GM15510 (cell line): ENCODE data around the gene ZBTB7C.

Experiments used
- POLR2A ChIP-seq: IDR thresholded peaks from 3 replicates; pipeline ENCODE4 v1.6.1; 2011; ENCODE audit warnings: borderline replicate concordance; ENCODE audit not compliant: insufficient read length; ENCODE audit errors: extremely low read depth

ZBTB7C gene

GRCh38 chr18:48202350-48203260 lies 206.6 kb downstream of the ZBTB7C start:
- no peak for TF ChIP-seq POLR2A

GRCh38 chr18:48202006-48202348 lies 207.2 kb downstream of the ZBTB7C start:
- TF ChIP-seq POLR2A = no peak

GRCh38 chr18:48201337-48202005 lies 207.7 kb downstream of the ZBTB7C start:
- TF ChIP-seq POLR2A = no peak

- TF ChIP-seq POLR2A = no peak
Observed at GRCh38 chr18:48200631-48201336, 208.4 kb downstream of the ZBTB7C start.

- TF ChIP-seq POLR2A = no peak
Observed at GRCh38 chr18:48199399-48199798, 209.8 kb downstream of the ZBTB7C start.

GRCh38 chr18:48197819-48198218 lies 211.4 kb downstream of the ZBTB7C start:
- no peak for TF ChIP-seq POLR2A

- TF ChIP-seq POLR2A = no peak
Observed at GRCh38 chr18:48195787-48196186, 213.4 kb downstream of the ZBTB7C start.

GRCh38 chr18:48194591-48195181 lies 214.5 kb downstream of the ZBTB7C start:
- TF ChIP-seq POLR2A = no peak

GRCh38 chr18:48193521-48194492 lies 215.4 kb downstream of the ZBTB7C start:
- TF ChIP-seq POLR2A = no peak

GRCh38 chr18:48192542-48192941 lies 216.6 kb downstream of the ZBTB7C start:
- no peak for TF ChIP-seq POLR2A

GRCh38 chr18:48191494-48191893 lies 217.7 kb downstream of the ZBTB7C start:
- no peak for TF ChIP-seq POLR2A

GRCh38 chr18:48190994-48191393 lies 218.2 kb downstream of the ZBTB7C start:
- TF ChIP-seq POLR2A = no peak

GRCh38 chr18:48188609-48189008 lies 220.6 kb downstream of the ZBTB7C start:
- no peak for TF ChIP-seq POLR2A

- no peak for TF ChIP-seq POLR2A
Observed at GRCh38 chr18:48186861-48187260, 222.3 kb downstream of the ZBTB7C start.
